Thyroid gland (tissue), 4 donors: ENCODE results near the gene PPP2R2D.

ENCODE experiments used
- CTCF ChIP-seq, 6 experiments: fragments of 200-600 bp in 3 of 6; fragments of 450-650 bp in 3 of 6; sonication (generic) in 3 of 6; IDR thresholded peaks; one replicate each; pipeline ENCODE4 v1.5.1; 2016 to 2019; ENCODE audit warnings: antibody characterized with exemption in 6 of 6, mild to moderate bottlenecking in 2 of 6, inconsistent platforms in 1 of 6, moderate library complexity in 1 of 6
- POLR2A ChIP-seq, 2 donors: fragments of 450-650 bp; IDR thresholded peaks; one replicate each; pipeline ENCODE4 v1.6.1; 2017; ENCODE audit warnings: antibody characterized with exemption in 2 of 2, mild to moderate bottlenecking in 2 of 2, moderate library complexity in 1 of 2

GRCh38 chr10:131977323-131978096 lies 76.7 kb downstream of the PPP2R2D start:
- TF ChIP-seq CTCF (IDR thresholded peaks at IDR 0.05) (no peak), POLR2A (IDR thresholded peaks at IDR 0.05) (no peak)
